H1 (cell line): ENCODE results near the gene RHBDD1. TPM values are rescaled to one million over a fixed set of nuclear protein-coding genes. Genes with fewer than 3 reads are reported as not detected.

Experiments used
- CTCF ChIA-PET: fragments of 300-600 bp; sonication (Branson Sonifier 250); formaldehyde crosslinking; loops from one replicate; lab custom pipeline; 2021; ENCODE audit not compliant: partially characterized antibody; lab: Charles Lee
- POLR2A ChIA-PET: fragments of 300-600 bp; sonication (Branson Sonifier 250); formaldehyde crosslinking; loops from one replicate; lab custom pipeline; 2021; ENCODE audit warnings: inconsistent platforms; ENCODE audit not compliant: partially characterized antibody; lab: Charles Lee
- DNase-seq, 2 experiments: peaks; one replicate each; pipeline versions ENCODE4 v3.0.0 to v3.0.0-alpha.2; 2010 to 2022; ENCODE audit warnings: low spot score in 2 of 2, low read depth in 1 of 2, mixed read lengths in 1 of 2
- FAIRE-seq: peaks from 2 replicates; lab custom pipeline; 2011; peaks lifted over from hg19 to GRCh38; lab: Jason Lieb, UNC
- H2AFZ ChIP-seq: 2 replicates; pipeline ENCODE4 v1.8.1; 2012; ENCODE audit warnings: low read length, inconsistent platforms
- H2AK5ac ChIP-seq: 2 replicates; pipeline ENCODE4 v1.6.1; 2013; ENCODE audit warnings: low read depth, low read length
- H2BK120ac ChIP-seq: replicated peaks from 2 replicates; pipeline ENCODE3; 2013; ENCODE audit warnings: low read depth, low read length, inconsistent platforms
- H2BK12ac ChIP-seq: 2 replicates; pipeline ENCODE4 v1.6.1; 2013; ENCODE audit warnings: low read depth, low read length
- H2BK15ac ChIP-seq: 2 replicates; pipeline ENCODE4 v1.6.1; 2013; ENCODE audit warnings: low read length
- H2BK20ac ChIP-seq: 2 replicates; pipeline ENCODE4 v1.6.1; 2013; ENCODE audit warnings: low read length
- H2BK5ac ChIP-seq: 2 replicates; pipeline ENCODE4 v1.6.1; 2013; ENCODE audit warnings: low read depth, low read length
- H3K14ac ChIP-seq: 2 replicates; pipeline ENCODE4 v1.6.1; 2013; ENCODE audit warnings: inconsistent platforms; ENCODE audit not compliant: insufficient read length
- H3K18ac ChIP-seq: 2 replicates; pipeline ENCODE4 v1.6.1; 2013; ENCODE audit warnings: low read length; ENCODE audit errors: extremely low read depth
- H3K23ac ChIP-seq: 2 replicates; pipeline ENCODE4 v1.6.1; 2013; ENCODE audit warnings: inconsistent platforms; ENCODE audit not compliant: insufficient read length
- H3K23me2 ChIP-seq: 2 replicates; pipeline ENCODE4 v1.6.1; 2013; ENCODE audit warnings: low read depth, low read length
- H3K27ac ChIP-seq: 2 replicates; pipeline ENCODE4 v1.6.1; 2011; ENCODE audit warnings: low read depth, low read length, inconsistent platforms
- H3K27me3 ChIP-seq, 4 experiments: replicated peaks in 1 of 4; 1 replicate in 1 of 4; 2 replicates in 3 of 4; pipeline versions ENCODE4 v1.6.1 to v1.8.1; 2011 to 2013; ENCODE audit warnings: low read length in 3 of 4, mild to moderate bottlenecking in 3 of 4, inconsistent platforms in 2 of 4, mixed read lengths in 2 of 4, moderate library complexity in 1 of 4; ENCODE audit not compliant: control insufficient read depth in 3 of 4, insufficient read depth in 3 of 4; ENCODE audit errors: extremely low read depth in 1 of 4
- H3K36me3 ChIP-seq, 4 experiments: 2 replicates each; pipeline versions ENCODE4 v1.6.1 to v1.8.1; 2011 to 2013; ENCODE audit warnings: mild to moderate bottlenecking in 4 of 4, low read length in 3 of 4, moderate library complexity in 2 of 4, control low read depth in 1 of 4, inconsistent platforms in 1 of 4; ENCODE audit not compliant: insufficient read depth in 4 of 4, control insufficient read depth in 2 of 4
- H3K4ac ChIP-seq: replicated peaks from 2 replicates; pipeline ENCODE3; 2013; ENCODE audit warnings: low read length, low read depth, mixed read lengths, inconsistent platforms; ENCODE audit not compliant: insufficient read length
- H3K4me1 ChIP-seq, 4 experiments: replicated peaks in 1 of 4; 1 replicate in 1 of 4; 2 replicates in 3 of 4; pipeline versions ENCODE4 v1.6.1 to v1.8.1; 2011 to 2013; ENCODE audit warnings: low read length in 3 of 4, inconsistent platforms in 2 of 4, mixed read lengths in 1 of 4; ENCODE audit not compliant: insufficient read depth in 4 of 4, control insufficient read depth in 3 of 4
- H3K4me2 ChIP-seq, 2 experiments: 2 replicates each; pipeline versions ENCODE4 v1.6.1 to v1.8.1; 2011 to 2013; ENCODE audit warnings: low read depth in 2 of 2, low read length in 2 of 2, control low read depth in 1 of 2, inconsistent platforms in 1 of 2, mild to moderate bottlenecking in 1 of 2; ENCODE audit not compliant: insufficient read depth in 1 of 2
- H3K4me3 ChIP-seq, 4 experiments: fragments of 200-600, 300-600 bp in 1 of 4; sonication (generic), shearing (Covaris generic), sonication (Bioruptor Twin) in 1 of 4; 2 replicates each; pipeline versions ENCODE4 v1.5.1 to v1.8.1; 2011 to 2016; ENCODE audit warnings: low read length in 4 of 4, low read depth in 3 of 4, control low read depth in 2 of 4, inconsistent platforms in 2 of 4, mild to moderate bottlenecking in 2 of 4, mixed read lengths in 1 of 4, moderate library complexity in 1 of 4; ENCODE audit not compliant: insufficient read depth in 2 of 4; ENCODE audit errors: extremely low read depth in 1 of 4
- H3K56ac ChIP-seq: replicated peaks from 2 replicates; pipeline ENCODE3; 2013; ENCODE audit warnings: low read depth, mild to moderate bottlenecking, mixed read lengths, low read length, inconsistent platforms; ENCODE audit not compliant: insufficient read length
- H3K79me1 ChIP-seq: 2 replicates; pipeline ENCODE4 v1.6.1; 2013; ENCODE audit warnings: low read depth, low read length, control low read depth
- H3K79me2 ChIP-seq, 2 experiments: 2 replicates each; pipeline versions ENCODE4 v1.6.1 to v1.8.1; 2012 to 2013; ENCODE audit warnings: low read length in 2 of 2, mild to moderate bottlenecking in 2 of 2, inconsistent platforms in 1 of 2; ENCODE audit not compliant: insufficient read depth in 2 of 2, control insufficient read depth in 1 of 2
- H3K9ac ChIP-seq, 4 experiments: replicated peaks in 1 of 4; 1 replicate in 1 of 4; 2 replicates in 3 of 4; pipeline versions ENCODE4 v1.6.1 to v1.8.1; 2011 to 2013; ENCODE audit warnings: low read depth in 3 of 4, low read length in 3 of 4, control low read depth in 2 of 4, mild to moderate bottlenecking in 2 of 4, moderate library complexity in 2 of 4, inconsistent platforms in 1 of 4; ENCODE audit errors: extremely low read depth in 1 of 4
- H3K9me3 ChIP-seq, 2 experiments: 2 replicates each; pipeline versions ENCODE4 v1.6.1 to v1.8.1; 2012 to 2013; ENCODE audit warnings: mild to moderate bottlenecking in 2 of 2, moderate library complexity in 2 of 2, control low read depth in 1 of 2, inconsistent platforms in 1 of 2, low read depth in 1 of 2, low read length in 1 of 2, mixed read lengths in 1 of 2; ENCODE audit not compliant: insufficient read depth in 2 of 2
- H4K20me1 ChIP-seq, 2 experiments: replicated peaks in 1 of 2; 2 replicates each; pipeline versions ENCODE3 to v1.8.1; 2011 to 2013; ENCODE audit warnings: inconsistent platforms in 2 of 2, low read length in 2 of 2, mild to moderate bottlenecking in 1 of 2; ENCODE audit not compliant: insufficient read depth in 2 of 2, control insufficient read depth in 1 of 2
- H4K5ac ChIP-seq: 2 replicates; pipeline ENCODE4 v1.6.1; 2013; ENCODE audit warnings: low read length, low read depth, mixed read lengths, inconsistent platforms; ENCODE audit not compliant: insufficient read length
- H4K8ac ChIP-seq: 2 replicates; pipeline ENCODE4 v1.8.0; 2013; ENCODE audit warnings: mild to moderate bottlenecking, moderate library complexity, low read length, inconsistent platforms; ENCODE audit not compliant: insufficient read depth; ENCODE audit errors: extremely low read depth
- H4K91ac ChIP-seq: replicated peaks from 2 replicates; pipeline ENCODE3; 2013; ENCODE audit warnings: low read length, mixed read lengths, inconsistent platforms; ENCODE audit not compliant: insufficient read length
- POLR2A ChIP-seq, 2 experiments: IDR thresholded peaks; 1 replicate in 1 of 2; 2 replicates in 1 of 2; pipeline ENCODE4 v1.6.1; 2011; ENCODE audit warnings: low read depth in 2 of 2, low read length in 2 of 2, mild to moderate bottlenecking in 2 of 2; ENCODE audit errors: control extremely low read depth in 1 of 2
- RXRA ChIP-seq: IDR thresholded peaks from 2 replicates; pipeline ENCODE4 v1.6.1; 2011; ENCODE audit warnings: low read depth, mild to moderate bottlenecking, low read length, moderate library complexity; ENCODE audit not compliant: insufficient read depth
- SP4 ChIP-seq: IDR thresholded peaks from 2 replicates; pipeline ENCODE4 v1.6.1; 2012; ENCODE audit warnings: low read length, inconsistent platforms
- TAF1 ChIP-seq: IDR thresholded peaks from 2 replicates; pipeline ENCODE4 v1.6.1; 2011; ENCODE audit warnings: mild to moderate bottlenecking, low read depth, low read length
- WGBS, 2 experiments: shearing (Covaris generic) in 1 of 2; methylation state at CpG; one replicate each; pipeline versions ENCODE4 v1.1.6 to v1.1.7; 2013 to 2015; ENCODE audit warnings: low lambda C conversion rate in 2 of 2, mixed read lengths in 2 of 2, inconsistent platforms in 1 of 2, low coverage in 1 of 2, missing lambda C conversion rate in 1 of 2; ENCODE audit not compliant: insufficient replicate concordance in 2 of 2, insufficient coverage in 1 of 2, insufficient read length in 1 of 2; ENCODE audit errors: extremely low coverage in 1 of 2, missing lambda C conversion rate in 1 of 2; 5-methylcytosine and 5-hydroxymethylcytosine counted together
- polyA plus RNA-seq, 7 experiments: library from polyadenylated mRNA; depleted of rRNA in 3 of 7; stranded (reverse) in 5 of 7; unstranded in 2 of 7; fragments of >200 nt in 5 of 7; fragments of 200-250 nt in 2 of 7; gene quantifications; 1 replicate in 5 of 7; 2 replicates in 1 of 7; 4 replicates in 1 of 7; pipeline versions ENCODE4 v1.2.1 to v1.2.3, GENCODE V29; 2011 to 2013; ENCODE audit warnings: missing spikeins in 2 of 7, mixed read lengths in 2 of 7
- total RNA-seq: library from RNA; stranded (reverse); fragmentation: NEBNext Ultra II Directional; extraction: Animal tissue kit (Norgen Biotek cat#: 25700); gene quantifications from 2 replicates; pipeline ENCODE4 v1.2.1, GENCODE V29; 2021

Gene RHBDD1
- total and polyA plus RNA-seq, 2 of the 8 experiments (the other 6 are each of a cell fraction or from before 2014, with no cell fraction given), result 10.5 to 23.1 TPM

DNA sequence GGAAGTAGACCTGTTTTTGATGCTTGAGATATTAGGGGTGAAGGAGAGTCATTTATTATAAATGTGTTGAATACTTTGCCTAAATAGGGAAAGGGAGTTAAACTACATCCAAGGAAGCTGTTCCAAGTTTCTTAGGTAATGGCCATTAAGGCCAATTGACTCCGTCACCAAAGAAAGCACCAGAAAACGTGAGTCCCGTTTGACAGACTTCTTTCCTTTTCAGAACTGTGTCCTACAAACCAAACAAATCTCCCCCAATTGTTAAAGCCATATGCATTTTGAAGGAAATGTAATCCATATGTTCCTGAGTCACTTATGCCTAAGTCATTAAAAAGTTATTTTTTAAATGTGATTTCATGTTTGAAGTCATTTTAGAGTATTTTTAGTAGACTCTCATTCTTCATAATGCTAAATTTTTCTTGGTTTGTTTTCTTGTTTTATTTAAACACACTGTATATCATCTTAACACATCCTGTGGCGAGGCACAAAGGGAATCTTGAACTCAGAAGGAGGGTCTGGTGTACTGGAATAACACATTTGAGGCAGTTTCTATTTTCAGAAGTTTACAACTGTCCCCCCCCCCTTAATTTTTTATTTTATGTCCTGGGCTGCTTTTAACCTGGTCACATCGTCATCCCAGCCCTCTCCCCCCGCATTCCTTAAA lies 133.7 kb downstream of the RHBDD1 start:
- Histone ChIP-seq H2BK20ac (no peak overlapping the region), H2AK5ac (no peak overlapping the region), H3K4me1 (no peaks in the 10 kb centered on the region), H3K4me3 (no peak overlapping the region), H2BK12ac (no peak overlapping the region), H3K56ac (no peak overlapping the region), H2AFZ (no peak overlapping the region), H2BK15ac (no peak overlapping the region), H4K8ac (no peak overlapping the region), H3K18ac (no peak overlapping the region), H3K23me2 (no peaks in the 10 kb centered on the region), H4K20me1 (no peaks in the 10 kb centered on the region), H3K27me3 (no peaks in the 10 kb centered on the region), H3K36me3 (no peaks in the 10 kb centered on the region), H2BK120ac (no peak overlapping the region), H3K4me2 (no peak overlapping the region), H3K14ac (no peak overlapping the region), H4K5ac (no peak overlapping the region), H3K9ac (no peak overlapping the region), H4K91ac (no peak overlapping the region), H3K79me2 (no peaks in the 10 kb centered on the region), H2BK5ac (no peak overlapping the region), H3K79me1 (no peaks in the 10 kb centered on the region), H3K4ac (no peak overlapping the region), H3K27ac (no peak overlapping the region), H3K23ac (no peak overlapping the region), H3K9me3 (no peaks in the 10 kb centered on the region)
- TF ChIP-seq SP4, result no peak
- no peak for TF ChIP-seq POLR2A (IDR thresholded peaks at IDR 0.05; ENCODE audit: control extremely low read depth in 1 of 2, low read depth in 2 of 2, low read length in 2 of 2)
- TF ChIP-seq RXRA, result no peak
- TF ChIP-seq TAF1, result no peak
- WGBS, 2 experiments, result 87% methylated on average over 6 of the region's 6 CpGs; no CpG with 5 or more reads in 1 of the 2 experiments
- ChIA-PET POLR2A (no interaction called here), CTCF (interaction anchor here (0.7 to 1.7 kb wide), 2 partner anchors 152 to 1391 kb away, joined by 3 to 4 read pairs; no protein-coding TSS in a partner anchor)
- FAIRE-seq (no peak), DNase-seq (no peak)
